ENCODE measurements around the gene ADGRF4.
A peak's percentile ranks its signal among the peaks of the same experiment; 100 is the strongest.

ADGRF4 gene

GRCh38 chr6:47710295-47710694 is 11.9 kb downstream of the ADGRF4 start:
- no peak overlapping the region for H3K4me3 Mint-ChIP-seq
- H3K4me1 Mint-ChIP-seq (ENCODE audit: low read depth): peaks cover 9% of the 10 kb centered on the region
- H3K9me3 Mint-ChIP-seq: no peaks in the 10 kb centered on the region
- H3K27ac Mint-ChIP-seq: no peak overlapping the region
- peaks cover 33% of the 10 kb centered on the region for H3K27me3 Mint-ChIP-seq
- no peaks in the 10 kb centered on the region for H3K36me3 Mint-ChIP-seq (ENCODE audit: low read depth)

GRCh38 chr6:47713200-47713599 is 14.8 kb downstream of the ADGRF4 start:
- Mint-ChIP-seq H3K4me1 (ENCODE audit: low read depth) (peaks cover 22% of the 10 kb centered on the region), H3K27ac (no peak overlapping the region), H3K9me3 (no peaks in the 10 kb centered on the region)

GRCh38 chr6:47714802-47715201 is 16.4 kb downstream of the ADGRF4 start:
- no peak overlapping the region for H3K4me3 Mint-ChIP-seq
- H3K36me3 Mint-ChIP-seq (ENCODE audit: low read depth): no peaks in the 10 kb centered on the region
- no peaks in the 10 kb centered on the region for H3K9me3 Mint-ChIP-seq
- no peak overlapping the region for H3K27ac Mint-ChIP-seq
- peaks cover 34% of the 10 kb centered on the region for H3K27me3 Mint-ChIP-seq
- H3K4me1 Mint-ChIP-seq (ENCODE audit: low read depth): peaks cover 22% of the 10 kb centered on the region

More at GRCh38 chr6:47713200-47713599, 14.8 kb downstream of the ADGRF4 start:
- Mint-ChIP-seq H3K36me3 (ENCODE audit: low read depth) (no peaks in the 10 kb centered on the region), H3K27me3 (peaks cover 27% of the 10 kb centered on the region), H3K4me3 (no peak overlapping the region)

- peaks cover 37% of the 10 kb centered on the region for H3K27me3 Mint-ChIP-seq
- H3K27ac Mint-ChIP-seq: peak overlapping the region; percentile 23
- no peaks in the 10 kb centered on the region for H3K9me3 Mint-ChIP-seq
- H3K4me1 Mint-ChIP-seq (ENCODE audit: low read depth): peaks cover 22% of the 10 kb centered on the region
- H3K4me3 Mint-ChIP-seq: peak overlapping the region; percentile 29
- no peaks in the 10 kb centered on the region for H3K36me3 Mint-ChIP-seq (ENCODE audit: low read depth)
Observed at GRCh38 chr6:47715782-47716181, 17.4 kb downstream of the ADGRF4 start.

- no peak overlapping the region for H3K4me3 Mint-ChIP-seq
- peak overlapping the region; percentile 22 for H3K27ac Mint-ChIP-seq
- H3K4me1 Mint-ChIP-seq (ENCODE audit: low read depth): peaks cover 22% of the 10 kb centered on the region
- no peaks in the 10 kb centered on the region for H3K36me3 Mint-ChIP-seq (ENCODE audit: low read depth)
- H3K9me3 Mint-ChIP-seq: no peaks in the 10 kb centered on the region
- H3K27me3 Mint-ChIP-seq: peaks cover 33% of the 10 kb centered on the region
Observed at GRCh38 chr6:47716207-47716606, 17.8 kb downstream of the ADGRF4 start.

DNA sequence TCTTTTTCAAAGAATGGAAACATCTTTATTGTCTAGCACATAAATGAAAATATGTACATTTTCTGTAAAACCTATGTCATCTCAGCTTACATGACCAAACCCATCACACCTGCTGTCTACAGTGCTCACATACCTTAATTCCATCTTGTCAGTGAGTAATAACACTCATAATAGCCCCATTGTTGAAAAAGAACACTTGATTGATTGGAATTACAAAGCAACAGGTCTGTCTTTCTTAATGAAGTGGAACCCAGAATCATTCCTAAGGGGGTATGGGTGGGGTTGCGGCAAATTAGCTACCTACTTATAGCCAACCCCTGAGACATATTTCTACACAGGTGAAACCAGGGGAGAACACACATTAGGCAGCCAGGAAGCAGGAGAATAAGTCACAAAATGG is 20.2 kb downstream of the ADGRF4 start:
- Mint-ChIP-seq H3K36me3 (ENCODE audit: low read depth) (no peaks in the 10 kb centered on the region), H3K27ac (no peak overlapping the region), H3K4me3 (no peak overlapping the region), H3K9me3 (no peaks in the 10 kb centered on the region), H3K4me1 (ENCODE audit: low read depth) (peaks cover 22% of the 10 kb centered on the region), H3K27me3 (peaks cover 19% of the 10 kb centered on the region)

GRCh38 chr6:47721189-47721588 is 22.8 kb downstream of the ADGRF4 start:
- Mint-ChIP-seq H3K4me1 (ENCODE audit: low read depth) (peaks cover 4% of the 10 kb centered on the region), H3K4me3 (no peak overlapping the region), H3K9me3 (no peaks in the 10 kb centered on the region), H3K27me3 (peaks cover 16% of the 10 kb centered on the region), H3K36me3 (ENCODE audit: low read depth) (no peaks in the 10 kb centered on the region), H3K27ac (no peak overlapping the region)

- H3K27ac Mint-ChIP-seq: no peak overlapping the region
- no peaks in the 10 kb centered on the region for H3K9me3 Mint-ChIP-seq
- H3K27me3 Mint-ChIP-seq: peaks cover 19% of the 10 kb centered on the region
- H3K36me3 Mint-ChIP-seq (ENCODE audit: low read depth): no peaks in the 10 kb centered on the region
- H3K4me1 Mint-ChIP-seq (ENCODE audit: low read depth): no peaks in the 10 kb centered on the region
- H3K4me3 Mint-ChIP-seq: no peak overlapping the region
Observed at GRCh38 chr6:47722194-47722593, 23.8 kb downstream of the ADGRF4 start.

GRCh38 chr6:47724300-47724699 is 25.9 kb downstream of the ADGRF4 start:
- H3K4me1 Mint-ChIP-seq (ENCODE audit: low read depth): peaks cover 2% of the 10 kb centered on the region
- no peak overlapping the region for H3K4me3 Mint-ChIP-seq
- H3K36me3 Mint-ChIP-seq (ENCODE audit: low read depth): no peaks in the 10 kb centered on the region
- H3K27me3 Mint-ChIP-seq: peaks cover 16% of the 10 kb centered on the region
- H3K9me3 Mint-ChIP-seq: no peaks in the 10 kb centered on the region
- no peak overlapping the region for H3K27ac Mint-ChIP-seq

GRCh38 chr6:47727391-47727790 is 29.0 kb downstream of the ADGRF4 start:
- Mint-ChIP-seq H3K27ac (no peak overlapping the region), H3K4me3 (no peak overlapping the region), H3K27me3 (peaks cover 3% of the 10 kb centered on the region), H3K9me3 (no peaks in the 10 kb centered on the region), H3K36me3 (ENCODE audit: low read depth) (no peaks in the 10 kb centered on the region), H3K4me1 (ENCODE audit: low read depth) (peaks cover 2% of the 10 kb centered on the region)

- Mint-ChIP-seq H3K4me1 (ENCODE audit: low read depth) (peaks cover 2% of the 10 kb centered on the region), H3K9me3 (no peaks in the 10 kb centered on the region), H3K4me3 (no peak overlapping the region), H3K36me3 (ENCODE audit: low read depth) (no peaks in the 10 kb centered on the region), H3K27me3 (peaks cover 3% of the 10 kb centered on the region), H3K27ac (no peak overlapping the region)
Observed at GRCh38 chr6:47729019-47729418, 30.6 kb downstream of the ADGRF4 start.

GRCh38 chr6:47729457-47729856 is 31.1 kb downstream of the ADGRF4 start:
- Mint-ChIP-seq H3K36me3 (ENCODE audit: low read depth) (no peaks in the 10 kb centered on the region), H3K4me3 (no peak overlapping the region), H3K27me3 (peaks cover 3% of the 10 kb centered on the region), H3K9me3 (no peaks in the 10 kb centered on the region), H3K27ac (no peak overlapping the region), H3K4me1 (ENCODE audit: low read depth) (peaks cover 2% of the 10 kb centered on the region)

- Mint-ChIP-seq H3K27ac (no peak overlapping the region), H3K36me3 (ENCODE audit: low read depth) (no peaks in the 10 kb centered on the region), H3K4me1 (ENCODE audit: low read depth) (no peaks in the 10 kb centered on the region), H3K9me3 (no peaks in the 10 kb centered on the region), H3K27me3 (peaks cover 7% of the 10 kb centered on the region), H3K4me3 (no peak overlapping the region)
Observed at GRCh38 chr6:47733879-47734558, 35.6 kb downstream of the ADGRF4 start.

DNA sequence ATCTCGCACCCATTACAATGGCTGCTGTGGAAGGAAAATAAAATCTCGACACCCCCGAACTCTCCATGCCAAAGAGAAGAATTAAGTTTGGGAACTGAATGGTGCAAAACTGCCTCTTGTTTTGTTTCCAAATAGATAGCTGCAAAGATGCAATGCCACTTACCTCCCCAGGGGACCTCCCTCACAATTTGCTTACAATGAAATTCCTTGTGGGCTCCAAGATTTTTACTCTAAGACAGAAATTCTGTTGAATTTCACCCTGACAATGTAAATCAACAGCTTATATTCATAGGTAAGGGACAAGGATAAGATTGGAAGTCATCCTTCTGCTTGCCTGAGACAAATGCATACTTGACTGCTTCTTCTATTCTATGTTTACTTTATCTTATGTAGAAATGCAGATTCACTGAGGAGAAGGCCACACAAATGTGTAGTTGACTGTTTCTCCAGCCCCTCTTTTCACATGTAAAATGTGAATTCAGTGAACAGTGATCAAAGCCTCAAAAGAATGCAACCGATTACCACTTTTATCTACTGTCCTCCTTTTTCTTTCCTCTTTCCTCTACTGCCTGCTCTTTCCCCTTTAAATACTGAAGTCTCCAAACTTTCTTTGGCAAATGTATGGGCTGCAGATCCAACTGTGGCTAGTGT is 36.6 kb downstream of the ADGRF4 start:
- Mint-ChIP-seq H3K27ac (no peak overlapping the region), H3K4me1 (ENCODE audit: low read depth) (no peaks in the 10 kb centered on the region), H3K27me3 (peaks cover 7% of the 10 kb centered on the region), H3K9me3 (no peaks in the 10 kb centered on the region), H3K36me3 (ENCODE audit: low read depth) (no peaks in the 10 kb centered on the region), H3K4me3 (no peak overlapping the region)

GRCh38 chr6:47736083-47736700 is 37.8 kb downstream of the ADGRF4 start:
- peaks cover 7% of the 10 kb centered on the region for H3K27me3 Mint-ChIP-seq

More at GRCh38 chr6:47736083-47736700, 37.8 kb downstream of the ADGRF4 start:
- no peak overlapping the region for H3K4me3 Mint-ChIP-seq
- no peaks in the 10 kb centered on the region for H3K4me1 Mint-ChIP-seq (ENCODE audit: low read depth)
- H3K9me3 Mint-ChIP-seq: no peaks in the 10 kb centered on the region
- no peak overlapping the region for H3K27ac Mint-ChIP-seq
- H3K36me3 Mint-ChIP-seq (ENCODE audit: low read depth): no peaks in the 10 kb centered on the region
